T-helper 2 cell treated with Interferon-gamma antibody and Interleukin-4, amounts not matched to agents 5 μg/mL and 100 μg/mL, for 36 hours (primary cell): ENCODE data around the gene EMP2.
"Not testable (repeated sequence)": the region's sequence is repeated elsewhere in the genome, so short reads cannot be mapped to it uniquely, and the experiment has no call there.

ENCODE experiments used
- DNase-seq: peaks from one replicate; pipeline ENCODE4 v3.0.0; 2021; ENCODE audit warnings: low spot score
- H3K27ac Mint-ChIP-seq: one replicate; pipeline ENCODE4 v1.8.0; 2021; ENCODE audit warnings: mild to moderate bottlenecking, mixed read lengths
- H3K27me3 Mint-ChIP-seq: one replicate; pipeline ENCODE4 v1.8.0; 2021; ENCODE audit warnings: low read depth, mixed read lengths
- H3K36me3 Mint-ChIP-seq: one replicate; pipeline ENCODE4 v1.8.0; 2021; ENCODE audit warnings: low read depth, mixed read lengths
- H3K4me1 Mint-ChIP-seq: one replicate; pipeline ENCODE4 v1.8.0; 2021; ENCODE audit warnings: low read depth, mixed read lengths
- H3K4me3 Mint-ChIP-seq: one replicate; pipeline ENCODE4 v1.8.0; 2022; ENCODE audit warnings: mild to moderate bottlenecking, moderate library complexity, mixed read lengths
- H3K9me3 Mint-ChIP-seq: one replicate; pipeline ENCODE4 v1.8.0; 2021; ENCODE audit warnings: mixed read lengths

The EMP2 gene

GRCh38 chr16:10559792-10560191, 20.6 kb downstream of the EMP2 start:
- H3K27ac Mint-ChIP-seq, H3K27me3 Mint-ChIP-seq, H3K4me3 Mint-ChIP-seq, H3K36me3 Mint-ChIP-seq, H3K4me1 Mint-ChIP-seq, DNase-seq, H3K9me3 Mint-ChIP-seq: not testable (repeated sequence)

GRCh38 chr16:10558746-10559641, 21.4 kb downstream of the EMP2 start:
- Mint-ChIP-seq H3K36me3 (no peaks in the 10 kb centered on the region), H3K27me3 (no peaks in the 10 kb centered on the region), H3K4me3 (no peak overlapping the region), H3K4me1 (no peaks in the 10 kb centered on the region), H3K9me3 (peaks cover 6% of the 10 kb centered on the region), H3K27ac (no peak overlapping the region)
- DNase-seq = no peak

GRCh38 chr16:10558305-10558704, 22.1 kb downstream of the EMP2 start:
- Mint-ChIP-seq H3K9me3 (peaks cover 6% of the 10 kb centered on the region), H3K36me3 (no peaks in the 10 kb centered on the region), H3K27ac (no peak overlapping the region), H3K4me1 (no peaks in the 10 kb centered on the region), H3K27me3 (no peaks in the 10 kb centered on the region), H3K4me3 (no peak overlapping the region)
- DNase-seq = no peak

GRCh38 chr16:10557750-10558149, 22.6 kb downstream of the EMP2 start:
- Mint-ChIP-seq H3K27ac (no peak overlapping the region), H3K9me3 (peaks cover 6% of the 10 kb centered on the region), H3K4me1 (peaks cover 2% of the 10 kb centered on the region), H3K27me3 (peaks cover under 1% of the 10 kb centered on the region), H3K36me3 (no peaks in the 10 kb centered on the region), H3K4me3 (no peak overlapping the region)
- no peak for DNase-seq

- Mint-ChIP-seq H3K4me3 (no peak overlapping the region), H3K27ac (no peak overlapping the region), H3K36me3 (no peaks in the 10 kb centered on the region), H3K4me1 (peaks cover 5% of the 10 kb centered on the region), H3K9me3 (no peaks in the 10 kb centered on the region), H3K27me3 (peaks cover 6% of the 10 kb centered on the region)
- no peak for DNase-seq
These were observed 24.2 kb downstream of the EMP2 start for GRCh38 chr16:10556236-10556635.

- H3K9me3 Mint-ChIP-seq = no peaks in the 10 kb centered on the region
- H3K36me3 Mint-ChIP-seq = no peaks in the 10 kb centered on the region
- peaks cover 5% of the 10 kb centered on the region for H3K4me1 Mint-ChIP-seq
- DNase-seq = no peak
- H3K27me3 Mint-ChIP-seq = peaks cover 6% of the 10 kb centered on the region
- no peak overlapping the region for H3K27ac Mint-ChIP-seq
- no peak overlapping the region for H3K4me3 Mint-ChIP-seq
These were observed 25.8 kb downstream of the EMP2 start for GRCh38 chr16:10554569-10554968.

GRCh38 chr16:10552998-10553491, 27.4 kb downstream of the EMP2 start:
- Mint-ChIP-seq H3K4me1 (peaks cover 5% of the 10 kb centered on the region), H3K9me3 (no peaks in the 10 kb centered on the region)
- DNase-seq = peak; percentile 30

GRCh38 chr16:10552281-10552680, 28.1 kb downstream of the EMP2 start:
- Mint-ChIP-seq H3K27ac (no peak overlapping the region), H3K4me1 (peaks cover 5% of the 10 kb centered on the region), H3K27me3 (peaks cover 6% of the 10 kb centered on the region), H3K9me3 (no peaks in the 10 kb centered on the region), H3K36me3 (no peaks in the 10 kb centered on the region), H3K4me3 (no peak overlapping the region)
- DNase-seq = no peak

More at GRCh38 chr16:10552998-10553491, 27.4 kb downstream of the EMP2 start:
- Mint-ChIP-seq H3K36me3 (no peaks in the 10 kb centered on the region), H3K4me3 (peak overlapping the region; percentile 79), H3K27me3 (peaks cover 6% of the 10 kb centered on the region), H3K27ac (no peak overlapping the region)

GRCh38 chr16:10551881-10552280, 28.5 kb downstream of the EMP2 start:
- H3K27me3 Mint-ChIP-seq = peaks cover 6% of the 10 kb centered on the region
- no peak for DNase-seq
- peaks cover 5% of the 10 kb centered on the region for H3K4me1 Mint-ChIP-seq
- no peaks in the 10 kb centered on the region for H3K9me3 Mint-ChIP-seq
- H3K4me3 Mint-ChIP-seq = no peak overlapping the region
- H3K36me3 Mint-ChIP-seq = no peaks in the 10 kb centered on the region
- no peak overlapping the region for H3K27ac Mint-ChIP-seq

GRCh38 chr16:10548404-10548803, 32.0 kb downstream of the EMP2 start:
- Mint-ChIP-seq H3K27ac (no peak overlapping the region), H3K9me3 (no peaks in the 10 kb centered on the region), H3K36me3 (no peaks in the 10 kb centered on the region), H3K4me3 (no peak overlapping the region), H3K27me3 (peaks cover 6% of the 10 kb centered on the region), H3K4me1 (peaks cover 5% of the 10 kb centered on the region)
- DNase-seq = no peak

GRCh38 chr16:10547708-10548107, 32.7 kb downstream of the EMP2 start:
- H3K27ac Mint-ChIP-seq = no peak overlapping the region
- H3K36me3 Mint-ChIP-seq = no peaks in the 10 kb centered on the region
- H3K4me1 Mint-ChIP-seq = peaks cover 2% of the 10 kb centered on the region
- H3K27me3 Mint-ChIP-seq = peaks cover 5% of the 10 kb centered on the region
- DNase-seq = no peak
- no peaks in the 10 kb centered on the region for H3K9me3 Mint-ChIP-seq
- H3K4me3 Mint-ChIP-seq = no peak overlapping the region

GRCh38 chr16:10543231-10543977, 37.0 kb downstream of the EMP2 start:
- Mint-ChIP-seq H3K9me3 (no peaks in the 10 kb centered on the region), H3K4me1 (no peaks in the 10 kb centered on the region), H3K27ac (no peak overlapping the region), H3K27me3 (no peaks in the 10 kb centered on the region), H3K4me3 (no peak overlapping the region), H3K36me3 (no peaks in the 10 kb centered on the region)
- DNase-seq = no peak

GRCh38 chr16:10541366-10541765, 39.0 kb downstream of the EMP2 start:
- Mint-ChIP-seq H3K9me3 (no peaks in the 10 kb centered on the region), H3K4me3 (no peak overlapping the region), H3K36me3 (no peaks in the 10 kb centered on the region), H3K4me1 (no peaks in the 10 kb centered on the region), H3K27ac (no peak overlapping the region), H3K27me3 (no peaks in the 10 kb centered on the region)
- DNase-seq = no peak

GRCh38 chr16:10539793-10540192, 40.6 kb downstream of the EMP2 start:
- H3K4me1 Mint-ChIP-seq = no peaks in the 10 kb centered on the region
- no peak overlapping the region for H3K4me3 Mint-ChIP-seq
- no peaks in the 10 kb centered on the region for H3K36me3 Mint-ChIP-seq
- no peaks in the 10 kb centered on the region for H3K27me3 Mint-ChIP-seq
- DNase-seq = no peak
- H3K9me3 Mint-ChIP-seq = no peaks in the 10 kb centered on the region
- H3K27ac Mint-ChIP-seq = no peak overlapping the region
